CD4-positive, alpha-beta T cell treated with Interferon alpha-2 for 1 hour (primary cell): ENCODE results near the gene COQ5.
A peak's percentile ranks its signal among the peaks of the same experiment; 100 is the strongest.
"Not testable (repeated sequence)": the region's sequence is repeated elsewhere in the genome, so short reads cannot be mapped to it uniquely, and the experiment has no call there.

Experiments
- DNase-seq, 2 donors: peaks; one replicate each; pipeline ENCODE4 v3.0.0-alpha.2; 2020 to 2022

COQ5 gene, protein sequence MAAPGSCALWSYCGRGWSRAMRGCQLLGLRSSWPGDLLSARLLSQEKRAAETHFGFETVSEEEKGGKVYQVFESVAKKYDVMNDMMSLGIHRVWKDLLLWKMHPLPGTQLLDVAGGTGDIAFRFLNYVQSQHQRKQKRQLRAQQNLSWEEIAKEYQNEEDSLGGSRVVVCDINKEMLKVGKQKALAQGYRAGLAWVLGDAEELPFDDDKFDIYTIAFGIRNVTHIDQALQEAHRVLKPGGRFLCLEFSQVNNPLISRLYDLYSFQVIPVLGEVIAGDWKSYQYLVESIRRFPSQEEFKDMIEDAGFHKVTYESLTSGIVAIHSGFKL

DNA sequence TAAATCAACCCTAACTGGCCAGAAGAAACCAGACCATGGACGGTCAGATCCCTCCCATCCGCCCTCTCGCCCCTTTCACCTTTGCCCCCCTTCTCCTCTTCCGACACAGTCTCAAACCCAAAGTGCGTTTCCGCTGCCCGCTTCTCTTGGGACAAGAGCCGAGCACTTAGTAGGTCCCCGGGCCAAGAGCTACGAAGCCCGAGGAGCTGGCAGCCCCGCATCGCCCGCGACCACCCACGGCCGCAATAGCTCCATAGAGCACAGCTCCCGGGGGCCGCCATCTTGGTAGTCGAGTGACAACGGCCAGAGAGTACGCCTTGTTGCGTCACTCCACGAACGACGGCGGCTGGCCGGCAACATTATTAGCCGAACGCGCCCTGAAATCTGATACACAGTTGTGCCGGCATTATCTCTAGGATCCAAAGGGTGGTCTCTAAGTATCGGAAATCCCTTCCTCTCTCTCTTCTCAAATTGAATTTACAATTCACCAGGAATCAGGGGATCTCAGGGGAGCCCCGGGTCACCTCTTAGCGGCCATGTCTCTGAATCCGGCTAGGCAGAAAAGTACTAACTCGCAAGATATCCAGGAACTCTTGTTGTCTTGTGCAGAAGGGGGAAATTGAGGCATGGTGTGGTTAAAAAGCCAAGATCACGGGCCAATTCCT is at the start of gene COQ5:
COQ5 (minus strand) TSS at position 298 of the 665 bp plus-strand sequence; CDS start at position 281, 17 bp downstream.
- peak; percentile 84 to 90 for DNase-seq

DNA sequence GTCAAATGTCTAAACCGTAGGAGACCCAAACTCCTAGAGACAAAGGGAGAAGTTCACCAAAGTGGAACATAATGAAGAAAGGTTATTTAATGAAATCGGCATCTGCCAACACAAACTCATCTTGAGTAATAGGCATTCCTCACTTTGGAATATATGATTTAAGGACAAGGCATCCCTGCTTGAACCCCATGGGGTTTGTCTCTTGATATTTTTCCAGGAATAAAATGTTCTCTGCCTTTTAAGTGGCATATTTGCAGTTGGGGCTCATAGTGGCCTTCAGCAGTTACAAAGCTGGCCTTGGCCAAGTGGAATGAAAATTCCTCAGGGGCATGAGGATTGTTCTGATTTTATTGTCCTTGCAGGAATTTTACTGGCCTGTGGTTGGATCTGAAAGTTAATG is 45.1 kb upstream of the COQ5 start:
- no peak for DNase-seq

DNA sequence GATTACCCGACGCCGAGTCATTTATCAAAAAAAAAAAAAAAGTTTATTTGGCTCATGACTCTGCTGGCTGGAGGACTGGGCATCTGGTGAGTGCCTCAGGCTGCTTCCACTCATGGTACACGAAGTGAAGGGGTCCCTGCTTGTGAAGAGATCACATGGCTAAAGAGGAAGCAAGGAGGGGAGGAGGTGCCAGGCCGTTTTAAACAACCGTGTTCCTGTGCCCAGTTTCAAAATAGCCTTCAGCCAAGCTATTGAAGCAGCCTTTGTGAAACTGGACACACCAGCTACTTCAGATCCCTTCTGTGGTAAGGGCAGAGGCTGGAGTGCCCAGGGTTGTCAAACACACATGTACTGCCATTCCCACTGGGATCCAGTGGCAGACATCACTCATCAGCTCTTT is 44.6 kb upstream of the COQ5 start:
- DNase-seq, result no peak

DNA sequence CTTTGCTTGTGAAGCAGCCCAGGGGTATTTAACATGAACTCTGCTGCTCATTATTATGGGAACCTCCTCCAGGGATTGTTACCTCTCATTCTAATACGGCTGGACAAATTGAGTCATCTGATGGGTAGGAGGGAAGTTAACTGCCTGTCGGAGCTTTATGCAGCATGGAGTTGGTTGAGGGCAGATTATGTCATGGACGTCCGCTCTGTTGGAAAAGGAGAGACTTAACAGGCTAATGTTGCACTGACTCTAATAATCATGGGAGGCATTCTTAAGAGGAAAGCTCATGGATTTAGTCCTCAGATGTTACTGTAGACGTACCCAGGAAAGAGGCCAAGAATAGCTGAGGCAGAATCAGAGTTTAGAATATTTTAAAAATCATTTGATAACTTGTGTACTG is 42.3 kb upstream of the COQ5 start:
- no peak for DNase-seq

DNA sequence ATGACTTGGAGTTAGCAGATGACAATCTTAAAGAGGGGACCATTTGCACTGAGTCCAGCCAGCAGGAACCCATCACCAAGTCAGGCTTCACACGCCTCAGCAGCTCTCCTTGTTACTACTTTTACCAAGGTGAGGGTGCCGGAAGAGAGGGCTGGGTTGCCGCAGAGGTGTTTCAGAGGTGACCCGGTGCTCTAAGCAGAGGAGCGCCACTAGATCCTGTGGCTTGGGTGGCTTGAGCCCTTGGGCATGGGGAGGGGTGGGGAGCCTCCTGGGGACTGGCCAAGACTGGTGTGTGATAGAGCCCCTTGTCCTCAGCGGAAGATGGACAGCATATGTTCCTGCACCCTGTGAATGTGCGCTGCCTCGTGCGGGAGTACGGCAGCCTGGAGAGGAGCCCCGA is 34.5 kb upstream of the COQ5 start:
- no peak for DNase-seq

DNA sequence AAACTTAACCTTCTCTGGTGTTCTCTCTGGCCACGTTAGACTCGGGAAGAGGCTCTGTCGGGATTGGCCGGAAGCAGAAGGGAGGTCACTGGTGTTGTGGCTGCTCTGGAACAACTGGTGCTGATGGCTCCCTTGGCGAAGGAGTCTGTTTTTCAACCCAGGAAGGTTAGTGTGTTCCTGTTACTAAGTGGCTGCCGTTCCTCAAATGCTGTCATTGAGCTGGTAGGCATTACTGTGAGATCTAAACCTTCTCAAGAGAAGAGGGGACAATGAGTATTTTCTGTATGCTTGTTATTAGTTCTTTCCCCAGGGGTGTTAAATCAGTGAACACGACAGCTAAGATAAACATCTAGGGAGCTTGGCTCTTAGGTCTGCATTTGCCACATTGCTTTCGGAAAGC is 33.9 kb upstream of the COQ5 start:
- DNase-seq, result no peak

DNA sequence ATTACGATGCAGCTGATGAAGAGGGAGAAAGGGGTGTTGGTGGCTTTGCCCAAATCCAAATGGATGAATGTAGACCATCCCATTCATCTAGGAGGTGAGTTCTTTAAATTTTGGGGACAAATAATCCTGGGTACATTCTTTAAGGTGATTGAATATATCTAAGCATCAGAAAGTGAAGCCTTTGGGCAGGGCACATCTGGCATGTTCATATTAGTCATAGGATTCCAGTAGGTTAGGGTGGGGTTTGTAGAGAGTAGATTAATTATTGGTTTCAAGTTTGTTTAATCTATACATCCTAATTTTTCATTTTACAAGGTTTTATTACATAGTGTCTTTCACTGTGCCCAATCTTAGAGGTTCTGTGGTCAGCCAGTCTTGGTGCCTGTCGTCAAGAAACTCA is 28.6 kb upstream of the COQ5 start:
- no peak for DNase-seq

DNA sequence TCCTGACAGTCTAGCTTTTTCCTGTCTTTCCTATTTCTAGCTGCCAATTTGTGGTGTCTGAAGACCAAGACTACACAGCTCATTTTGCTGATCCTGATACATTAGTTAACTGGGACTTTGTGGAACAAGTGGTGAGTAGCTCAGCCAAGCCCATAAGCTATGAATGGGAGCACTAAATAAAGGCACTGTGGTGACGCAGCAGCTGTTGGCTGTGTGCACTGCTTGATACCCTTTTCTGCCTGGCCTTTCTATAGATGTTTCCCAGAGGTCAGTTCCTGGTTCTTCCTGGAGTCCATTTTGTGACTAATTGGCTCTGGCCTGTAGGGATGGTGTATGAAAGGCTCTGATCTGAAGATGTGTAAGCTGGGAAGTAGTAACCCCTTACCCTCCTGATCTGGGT is 25.7 kb upstream of the COQ5 start:
- DNase-seq, result no peak

DNA sequence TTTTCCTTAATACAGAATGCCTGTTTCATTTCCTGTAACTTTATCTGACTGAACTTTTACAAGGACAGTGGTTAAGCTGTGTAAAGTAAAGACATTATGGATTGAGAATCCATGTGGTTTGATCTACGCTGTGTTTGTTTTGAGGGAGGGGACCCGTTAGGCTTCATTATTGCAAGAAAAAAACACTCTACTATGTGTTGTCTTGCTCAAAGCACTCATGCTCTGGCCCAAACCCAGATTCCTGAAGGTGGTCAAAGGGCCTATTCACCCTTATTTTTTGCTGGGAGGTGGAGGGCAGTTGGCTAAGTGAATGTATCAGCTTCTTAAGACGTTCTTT is 17.1 kb upstream of the COQ5 start:
- DNase-seq, result no peak

DNA sequence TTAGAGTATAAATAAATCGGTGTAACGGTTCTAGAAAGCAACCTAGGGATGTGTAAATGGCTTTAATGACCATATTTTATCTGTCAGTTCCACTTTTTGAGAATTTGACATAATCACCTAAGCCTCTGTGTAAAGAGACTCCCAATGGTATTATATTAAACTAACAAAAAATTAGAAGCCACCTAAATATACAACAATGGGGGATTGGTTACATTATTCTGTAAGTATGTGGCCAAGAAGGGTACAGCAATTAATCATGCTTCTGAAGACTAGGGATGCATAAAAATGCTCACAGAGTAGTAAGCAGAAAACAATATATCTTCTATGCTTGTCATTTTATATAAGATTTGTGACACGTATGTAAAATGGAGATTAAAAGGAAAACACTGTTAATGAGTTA is 15.7 kb upstream of the COQ5 start:
- no peak for DNase-seq

DNA sequence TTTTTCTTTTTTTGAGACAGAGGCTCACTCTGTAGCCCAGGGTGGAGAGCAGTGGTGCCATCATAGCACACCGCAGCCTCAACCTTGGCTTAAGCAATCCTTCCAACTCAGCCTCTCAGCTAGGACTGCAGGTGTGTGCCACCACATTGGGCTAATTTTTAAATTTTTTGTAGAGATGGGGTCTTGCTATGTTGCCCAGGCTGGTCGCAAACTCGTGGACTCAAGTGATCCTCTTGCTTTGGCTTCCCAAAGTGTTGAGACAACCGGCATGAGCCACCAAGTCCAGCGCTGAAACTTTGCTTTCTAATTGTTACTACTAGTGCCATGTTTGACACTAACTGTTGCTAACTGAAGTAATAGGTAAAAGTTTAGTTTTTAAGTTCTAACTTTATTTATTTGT is 13.2 kb upstream of the COQ5 start:
- no peak for DNase-seq

DNA sequence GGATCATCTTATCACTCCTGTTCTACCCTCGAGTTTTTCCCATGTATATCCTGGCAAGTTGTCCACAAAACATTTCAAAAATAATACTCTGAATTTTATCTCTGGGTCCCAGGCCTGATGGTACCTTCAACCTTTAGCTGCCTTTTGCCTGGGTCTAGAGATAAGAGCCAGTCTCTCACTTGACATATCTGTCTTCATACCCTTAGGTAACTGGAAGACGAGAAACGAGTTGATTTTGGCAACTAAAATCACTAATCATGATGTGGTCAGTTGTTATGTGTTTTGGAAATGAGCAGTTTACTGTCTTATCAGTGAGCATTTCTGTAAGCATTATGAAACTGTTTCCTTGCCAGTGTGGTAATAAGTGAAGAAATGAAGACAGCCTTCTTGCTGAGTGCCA is 11.5 kb upstream of the COQ5 start:
- no peak for DNase-seq

DNA sequence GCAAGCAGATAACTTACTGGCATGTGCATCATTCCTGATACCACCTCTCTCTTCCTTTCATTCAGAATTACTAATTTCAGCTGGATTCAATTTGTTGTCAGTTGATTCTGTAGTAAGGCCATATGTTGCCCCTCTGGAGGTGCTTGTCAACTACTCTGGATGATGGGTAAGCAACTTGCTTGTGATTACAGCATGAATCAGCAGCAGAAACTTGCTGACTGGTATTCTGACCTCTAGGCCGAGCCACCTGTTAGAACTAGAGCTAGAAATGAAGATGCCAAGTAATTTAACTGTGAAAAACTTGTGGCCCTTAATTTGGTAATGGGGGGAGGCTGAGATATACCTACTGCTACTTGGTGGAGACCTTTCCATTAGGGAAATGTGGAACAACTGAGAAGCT is 10.3 kb upstream of the COQ5 start:
- DNase-seq, result no peak

DNA sequence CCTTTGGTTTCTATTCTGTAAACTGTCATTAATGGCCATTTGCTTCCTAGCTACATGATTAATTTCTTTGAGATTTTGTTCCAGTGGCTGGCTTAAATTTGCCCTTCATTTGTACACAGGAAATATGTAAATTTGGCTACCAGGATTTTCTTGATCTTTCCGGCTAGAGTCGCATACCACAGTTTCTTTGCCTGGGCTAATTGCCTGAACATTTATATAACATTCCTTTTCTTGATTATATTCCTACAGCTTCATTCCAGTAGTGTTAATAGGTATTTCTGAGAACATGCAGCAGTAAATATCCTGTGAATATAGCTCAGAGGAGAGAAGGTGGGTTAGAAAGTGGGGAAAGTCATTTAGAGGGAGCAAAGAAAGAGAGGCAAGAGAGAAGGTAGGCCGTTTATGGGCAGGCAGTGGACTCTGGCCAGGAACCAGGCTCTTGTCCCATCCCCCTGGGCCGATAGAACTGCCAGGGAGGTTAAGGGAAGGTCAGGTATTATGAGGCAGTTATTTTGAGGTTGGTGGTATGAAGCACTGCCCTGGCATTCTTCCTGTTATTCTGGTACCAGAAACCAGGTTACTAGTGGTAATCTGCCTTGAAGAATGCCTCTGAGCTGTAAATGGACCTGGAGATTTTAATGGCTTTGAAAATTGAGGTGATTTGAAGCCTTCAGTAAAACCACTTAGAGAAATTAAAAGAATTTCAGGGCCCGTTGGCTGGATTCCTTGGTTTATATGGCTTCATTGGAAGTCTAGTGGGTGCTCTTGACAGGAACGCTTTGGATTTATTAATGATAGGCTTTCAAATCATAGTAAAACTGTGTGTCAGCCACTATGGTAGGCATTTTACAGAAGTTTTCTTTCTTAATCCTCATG is 9.6 kb upstream of the COQ5 start:
- DNase-seq, result no peak

DNA sequence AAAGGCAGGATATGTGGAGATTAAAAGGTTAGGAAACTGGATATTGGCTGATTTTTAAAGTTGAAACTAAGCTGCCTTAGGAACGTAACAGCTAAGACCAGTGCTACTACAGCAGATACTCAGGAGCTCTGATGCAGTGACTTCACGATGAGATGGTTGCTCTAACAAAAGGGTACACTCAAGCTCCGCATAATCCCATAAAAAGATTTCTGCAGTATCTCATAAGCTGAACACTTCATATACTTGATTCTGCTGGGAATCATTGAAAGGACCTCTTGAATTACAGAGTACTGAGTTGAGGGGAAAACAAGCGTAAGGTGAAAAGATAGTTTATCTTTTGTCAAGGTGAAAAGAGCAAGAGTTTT is 8.9 kb upstream of the COQ5 start:
- no peak for DNase-seq

DNA sequence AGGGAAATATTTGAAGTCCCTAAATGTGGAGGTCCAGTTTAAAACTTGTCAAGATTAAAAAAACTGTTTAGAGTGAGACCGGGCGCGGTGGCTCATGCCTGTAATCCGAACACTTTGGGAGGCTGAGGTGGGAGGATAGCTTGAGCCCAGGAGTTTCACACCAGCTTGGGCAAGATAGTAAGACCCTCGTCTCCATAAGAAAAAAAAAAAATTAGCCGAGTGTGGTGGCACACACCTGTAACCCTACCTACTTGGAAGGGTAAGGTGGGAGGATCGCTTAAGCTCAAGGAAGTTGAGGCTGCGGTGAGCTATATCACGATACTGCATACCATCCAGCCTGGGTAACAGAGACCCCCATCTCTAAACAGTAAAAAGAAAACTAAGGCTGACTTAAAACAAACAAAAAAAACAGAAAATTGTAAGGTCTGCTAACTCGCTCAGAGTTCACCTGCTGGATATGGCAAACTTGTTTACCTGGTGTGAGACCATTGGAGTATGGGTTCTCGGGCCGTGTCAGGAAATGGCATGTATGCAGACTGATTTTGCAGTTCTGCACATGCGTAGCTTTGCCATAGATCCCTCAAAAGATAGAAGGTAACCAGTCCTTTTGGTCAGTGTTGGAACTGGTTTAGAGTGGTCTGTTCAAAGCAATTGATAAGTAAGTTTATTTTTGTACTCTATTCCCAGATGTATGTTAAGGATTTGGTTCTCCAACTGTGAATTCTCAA is 7.3 kb upstream of the COQ5 start:
- peak in 1 of 2 donors; percentile 55 for DNase-seq

DNA sequence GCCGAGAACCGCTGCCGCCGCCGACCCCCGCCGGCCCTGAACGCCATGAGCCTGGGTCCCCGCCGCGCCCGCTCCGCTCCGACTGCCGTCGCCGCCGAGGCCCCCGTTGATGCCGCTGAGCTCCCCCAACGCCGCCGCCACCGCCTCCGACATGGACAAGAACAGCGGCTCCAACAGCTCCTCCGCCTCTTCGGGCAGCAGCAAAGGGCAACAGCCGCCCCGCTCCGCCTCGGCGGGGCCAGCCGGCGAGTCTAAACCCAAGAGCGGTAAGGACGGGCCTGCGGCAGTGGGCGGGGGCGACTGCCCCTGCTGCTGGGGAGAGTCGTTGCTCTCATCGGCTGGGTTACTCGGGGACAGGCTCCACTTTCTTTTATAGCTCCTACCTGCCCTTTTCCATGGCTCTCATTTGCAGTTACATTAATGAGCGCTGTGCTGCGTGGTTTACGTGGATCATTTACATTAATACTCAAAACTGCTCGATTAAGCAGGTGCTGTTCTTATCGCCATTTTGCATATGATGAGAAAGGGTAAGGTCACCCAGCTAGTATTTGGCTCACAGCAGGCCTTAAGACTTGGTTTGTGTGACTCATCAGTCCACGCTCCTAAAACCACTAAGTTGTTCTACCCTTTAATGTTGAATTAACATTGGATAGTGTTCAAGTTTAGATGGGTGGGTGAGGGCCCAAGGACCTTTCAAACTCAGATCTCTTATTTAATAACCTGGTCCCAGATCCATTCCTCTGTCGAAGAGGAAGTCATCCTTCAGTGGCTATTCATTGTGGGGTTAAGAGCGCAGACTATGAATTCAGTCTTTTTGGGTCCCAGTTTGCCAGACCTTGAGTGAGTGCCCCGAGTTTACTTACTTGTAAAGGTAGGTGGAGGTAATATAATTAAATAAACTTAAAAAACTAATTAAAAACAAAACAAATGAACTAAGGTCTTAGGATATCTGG is 6.0 kb upstream of the COQ5 start:
- DNase-seq, result peak; percentile 39 to 63

DNA sequence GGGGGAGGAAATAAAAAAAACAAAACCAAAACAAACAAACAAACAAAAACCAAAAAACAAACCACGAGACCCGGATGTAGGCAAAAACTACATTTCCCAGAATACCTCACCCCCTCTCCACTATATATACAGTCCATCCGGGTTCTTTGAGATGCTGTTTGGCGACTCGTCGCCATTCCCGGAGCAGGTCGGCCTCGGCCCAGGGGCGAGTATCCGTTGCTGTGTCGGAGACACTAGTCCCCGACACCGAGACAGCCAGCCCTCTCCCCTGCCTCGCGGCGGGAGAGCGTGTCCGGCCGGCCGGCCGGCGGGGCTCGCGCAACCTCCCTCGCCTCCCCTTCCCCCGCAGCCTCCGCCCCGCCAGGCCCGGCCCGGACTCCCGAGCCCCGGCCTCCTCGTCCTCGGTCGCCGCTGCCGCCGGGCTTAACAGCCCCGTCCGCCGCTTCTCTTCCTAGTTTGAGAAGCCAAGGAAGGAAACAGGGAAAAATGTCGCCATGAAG is 5.3 kb upstream of the COQ5 start, which contains the start of gene RNF10:
RNF10 (plus strand) TSS at position 154 of the 500 bp plus-strand sequence. CDS start 456 bp downstream, outside the sequence.
- peak; percentile 79 to 92 for DNase-seq

DNA sequence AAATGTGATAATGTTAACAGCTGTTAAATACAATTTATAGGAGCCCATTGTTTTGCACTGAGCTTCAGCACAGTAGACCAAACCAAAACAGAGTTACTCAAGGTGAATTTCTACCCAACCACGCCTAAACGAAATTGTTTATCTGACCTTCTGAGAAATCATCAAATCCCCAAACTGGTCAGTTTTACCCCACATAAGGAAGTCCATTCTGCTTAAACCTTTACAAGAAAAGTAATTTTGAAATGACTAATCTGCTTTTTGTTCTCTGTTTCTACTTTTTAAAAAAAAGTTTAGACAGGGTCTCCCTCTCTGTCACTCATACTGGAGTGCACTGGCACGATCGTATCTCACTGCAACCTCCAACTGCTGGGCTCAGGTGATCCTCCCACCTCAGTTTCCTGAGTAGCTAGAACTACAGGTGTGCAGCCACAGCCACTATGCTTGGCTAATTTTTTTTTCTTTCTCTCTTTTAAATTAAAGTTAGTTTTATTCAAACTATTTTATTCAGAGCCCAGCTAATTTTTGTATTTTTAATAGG is 3.8 kb upstream of the COQ5 start:
- no peak for DNase-seq

DNA sequence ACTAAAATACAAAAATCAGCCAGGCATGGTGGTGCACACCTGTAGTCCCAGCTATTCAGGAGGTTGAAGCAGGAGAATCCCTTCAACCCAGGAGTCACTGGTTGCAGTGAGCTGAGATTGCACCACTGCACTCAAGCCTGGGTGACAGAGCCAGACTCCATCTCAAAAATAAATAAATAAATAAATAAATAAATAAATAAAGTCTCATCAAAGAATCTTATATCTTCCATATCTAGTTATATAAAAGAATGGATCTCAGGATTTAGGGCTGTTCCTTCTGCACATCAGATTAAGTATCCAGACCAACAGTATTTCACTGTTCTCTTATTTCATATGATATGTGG is 1.4 kb upstream of the COQ5 start:
- not testable (repeated sequence) for DNase-seq

DNA sequence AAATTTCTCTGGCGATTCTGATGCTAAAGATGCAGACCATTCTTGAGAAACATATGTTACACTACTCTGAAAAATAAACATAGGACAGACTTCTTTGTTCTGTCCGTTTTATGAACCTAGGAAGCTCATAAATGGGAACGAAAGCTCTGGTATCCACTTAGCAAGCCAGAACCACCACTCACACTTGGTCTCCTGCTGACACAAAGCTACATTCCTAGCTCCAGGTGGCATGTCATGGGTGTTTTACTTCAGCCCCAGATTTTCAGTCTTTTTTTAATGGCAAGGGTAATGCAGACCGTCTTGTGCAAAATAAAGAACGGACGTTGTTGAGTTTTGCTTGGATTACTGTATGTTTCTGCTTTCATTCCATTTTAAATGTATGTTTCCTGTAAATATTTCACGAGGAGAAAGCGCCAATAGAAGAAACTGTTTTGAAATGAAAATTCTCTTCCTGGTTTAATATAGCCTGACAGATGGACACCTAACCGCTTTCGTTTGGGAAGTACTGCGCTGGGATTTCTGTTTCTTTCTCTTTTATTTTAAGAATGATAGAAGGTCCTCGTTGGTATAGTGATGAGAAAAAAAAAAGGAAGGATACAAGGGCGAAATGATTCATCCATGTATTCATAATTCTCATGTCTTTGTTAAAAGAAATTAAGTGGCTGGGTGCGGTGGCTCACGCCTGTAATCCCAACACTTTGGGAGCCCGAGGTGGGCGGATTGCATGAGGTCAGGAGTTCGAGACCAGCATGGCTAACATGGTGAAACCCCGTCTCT is 871 bp upstream of the COQ5 start:
- DNase-seq, result no peak
